AG04450 (cell line): ENCODE measurements around the gene NDUFB10. TPM values are rescaled to one million over a fixed set of nuclear protein-coding genes. Genes with fewer than 3 reads are reported as not detected.

Experiments used
- CTCF ChIA-PET: fragments of 300-600, 350-600 bp; formaldehyde crosslinking; extraction: SDS; loops from one replicate; lab custom pipeline; 2022; ENCODE audit warnings: antibody characterized with exemption, inconsistent platforms; lab: Charles Lee
- POLR2A ChIA-PET: fragments of 350-600 bp; formaldehyde crosslinking; extraction: SDS; loops from one replicate; lab custom pipeline; 2021; ENCODE audit warnings: antibody characterized with exemption, inconsistent platforms; lab: Yijun Ruan, JAX
- DNase-seq: peaks from one replicate; pipeline ENCODE4 v3.0.0-alpha.2; 2011; ENCODE audit warnings: low read depth, low spot score
- H3K27ac ChIP-seq: one replicate; pipeline ENCODE4 v1.5.1; 2012; ENCODE audit warnings: low read depth, low read length, control low read depth
- H3K27me3 ChIP-seq: one replicate; pipeline ENCODE4 v1.6.0; 2012; ENCODE audit warnings: low read length; ENCODE audit not compliant: control insufficient read depth, insufficient read depth
- H3K4me3 ChIP-seq: 2 replicates; pipeline ENCODE4 v1.5.1; 2011; ENCODE audit warnings: mild to moderate bottlenecking, low read depth, low read length, control low read depth
- H3K9me3 ChIP-seq: 2 replicates; pipeline ENCODE4 v1.5.1; 2012; ENCODE audit warnings: low read length; ENCODE audit not compliant: control insufficient read depth, insufficient read depth
- polyA plus RNA-seq: library from polyadenylated mRNA; depleted of rRNA; stranded (reverse); fragments of >200 nt; gene quantifications from 2 replicates; pipeline ENCODE4 v1.2.3, GENCODE V29; 2011
- TF ChIP-seq, protein P1 (sequence below): IDR thresholded peaks from 2 replicates; pipeline ENCODE4 v1.5.1; 2011; ENCODE audit warnings: low read depth, low read length, control low read depth, inconsistent platforms

NDUFB10 gene
- polyA plus RNA-seq, 1 experiment: 126 TPM

DNA sequence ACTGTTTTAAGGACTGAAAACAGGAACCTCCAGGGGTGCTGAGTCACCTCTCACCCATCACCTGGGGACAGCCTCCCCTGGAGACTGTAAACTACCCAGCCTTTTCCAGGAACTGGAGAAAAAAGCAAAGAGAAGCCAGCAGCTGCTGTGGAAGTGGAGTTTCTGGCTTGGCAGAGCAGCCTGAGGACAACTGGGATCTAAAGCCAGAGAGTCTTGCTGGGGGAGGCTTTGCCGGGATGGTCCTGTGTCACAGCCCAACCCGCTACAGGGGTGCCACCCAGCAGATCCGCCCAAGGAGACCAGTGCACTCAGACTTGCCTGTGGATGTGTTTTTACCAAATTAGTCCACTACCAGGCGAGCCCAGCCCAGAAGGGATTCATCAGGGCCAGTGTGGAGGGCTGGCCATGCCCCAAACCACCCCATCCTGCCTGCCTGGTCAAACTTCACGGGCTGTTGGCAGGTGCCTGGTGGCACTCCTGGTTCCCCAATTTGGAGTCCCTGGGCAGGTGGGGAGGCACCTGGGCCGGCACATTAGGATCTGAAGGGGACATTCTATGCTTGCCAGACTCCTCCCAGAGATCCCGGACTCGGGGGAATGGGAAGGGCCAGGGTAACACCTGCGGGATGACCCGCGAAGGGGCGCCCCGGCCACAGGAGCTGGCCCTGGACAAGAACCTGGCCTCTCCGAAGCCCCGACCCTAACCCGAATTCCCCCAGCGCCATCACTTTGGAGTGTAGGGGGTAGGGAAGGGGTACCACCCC, 17.1 kb upstream of the NDUFB10 start:
- ChIA-PET CTCF (interaction anchor here (0.5 to 1.4 kb wide), 3 partner anchors 13 to 200 kb away, joined by 3 to 6 read pairs (median 3); no protein-coding TSS in a partner anchor), POLR2A (interaction anchor here (0.7 to 1.9 kb wide), 3 partner anchors 22 to 263 kb away, joined by 5 to 15 read pairs (median 6); partner anchors contain the start of gene RPS2)
- DNase-seq: no peak
- Histone ChIP-seq H3K4me3 (peak overlapping the region; percentile 88), H3K27ac (no peak overlapping the region), H3K9me3 (no peaks in the 10 kb centered on the region; the same call in 1 of the 2 replicates), H3K27me3 (no peaks in the 10 kb centered on the region)
- TF ChIP-seq, protein P1, sequence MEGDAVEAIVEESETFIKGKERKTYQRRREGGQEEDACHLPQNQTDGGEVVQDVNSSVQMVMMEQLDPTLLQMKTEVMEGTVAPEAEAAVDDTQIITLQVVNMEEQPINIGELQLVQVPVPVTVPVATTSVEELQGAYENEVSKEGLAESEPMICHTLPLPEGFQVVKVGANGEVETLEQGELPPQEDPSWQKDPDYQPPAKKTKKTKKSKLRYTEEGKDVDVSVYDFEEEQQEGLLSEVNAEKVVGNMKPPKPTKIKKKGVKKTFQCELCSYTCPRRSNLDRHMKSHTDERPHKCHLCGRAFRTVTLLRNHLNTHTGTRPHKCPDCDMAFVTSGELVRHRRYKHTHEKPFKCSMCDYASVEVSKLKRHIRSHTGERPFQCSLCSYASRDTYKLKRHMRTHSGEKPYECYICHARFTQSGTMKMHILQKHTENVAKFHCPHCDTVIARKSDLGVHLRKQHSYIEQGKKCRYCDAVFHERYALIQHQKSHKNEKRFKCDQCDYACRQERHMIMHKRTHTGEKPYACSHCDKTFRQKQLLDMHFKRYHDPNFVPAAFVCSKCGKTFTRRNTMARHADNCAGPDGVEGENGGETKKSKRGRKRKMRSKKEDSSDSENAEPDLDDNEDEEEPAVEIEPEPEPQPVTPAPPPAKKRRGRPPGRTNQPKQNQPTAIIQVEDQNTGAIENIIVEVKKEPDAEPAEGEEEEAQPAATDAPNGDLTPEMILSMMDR: no peak

DNA sequence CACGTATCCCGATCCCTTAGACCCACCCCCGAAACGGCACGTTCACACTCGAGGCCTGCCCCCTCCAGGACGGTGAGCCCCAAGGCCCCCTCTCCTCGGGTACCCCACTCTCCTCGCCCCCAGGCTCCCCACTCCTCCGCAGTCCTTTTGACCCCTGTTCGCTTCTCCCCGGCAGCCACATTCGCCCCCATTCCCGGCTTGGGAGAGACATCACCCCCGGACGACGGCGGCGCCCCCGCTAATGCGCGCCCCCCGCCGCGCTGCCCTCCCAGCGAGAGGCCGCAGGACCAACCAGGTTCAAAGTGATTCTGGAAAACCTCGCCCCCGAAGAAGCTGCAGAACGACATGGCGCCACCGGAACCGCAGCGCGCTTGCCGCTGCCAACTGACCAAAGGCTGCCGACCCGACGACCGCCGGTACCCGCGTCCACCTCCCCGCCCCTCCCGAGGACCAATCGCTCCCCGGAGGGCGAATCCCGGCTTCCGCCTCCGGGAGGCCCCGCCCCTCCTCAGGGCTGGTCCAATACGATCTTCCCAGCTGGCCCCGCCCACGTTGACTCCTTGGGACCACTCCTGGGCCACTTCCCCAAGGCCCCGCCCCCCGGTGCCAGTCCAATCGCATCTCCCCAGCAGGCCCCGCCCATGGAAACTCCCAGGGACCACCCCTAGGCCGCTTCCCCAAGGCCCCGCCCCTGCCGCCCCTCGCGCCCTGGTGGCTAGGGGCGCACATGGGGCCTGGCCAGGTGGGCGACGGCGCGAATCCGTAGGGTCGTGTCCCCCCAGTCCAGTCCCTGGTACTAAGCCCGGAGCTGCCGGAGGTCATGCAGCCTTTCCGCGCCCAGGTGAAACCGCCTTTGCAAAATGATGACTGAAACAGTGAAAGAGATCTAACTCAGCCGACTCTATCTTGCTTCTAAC, 16.3 kb upstream of the NDUFB10 start, which contains the start of gene MSRB1:
MSRB1 (minus strand) TSS at position 390 of the 917 bp plus-strand sequence; CDS start at position 347, 43 bp downstream.
- DNase-seq: peak; percentile 94
- no peak within 1 kb of the TSS for H3K27ac ChIP-seq
- TF ChIP-seq, protein P1: no peak
- peak within 1 kb of the TSS; percentile 88 for H3K4me3 ChIP-seq
- no peaks in the 10 kb centered on the region for H3K27me3 ChIP-seq
- POLR2A ChIA-PET: interaction anchor here (0.6 to 1.9 kb wide), 7 partner anchors 9 to 274 kb away, joined by 3 to 15 read pairs (median 5); partner anchors contain the start of gene RPS2
- CTCF ChIA-PET: interaction anchor here (1.2 kb wide), 1 partner anchor 80 kb away, joined by 3 read pairs; no protein-coding TSS in a partner anchor
- no peaks in the 10 kb centered on the region; the same call in 1 of the 2 replicates for H3K9me3 ChIP-seq

- no peaks in the 10 kb centered on the region for H3K27me3 ChIP-seq
- H3K4me3 ChIP-seq: no peak overlapping the region
- ChIA-PET POLR2A (interaction anchor here (1.6 to 1.9 kb wide), 2 partner anchors 13 to 20 kb away, joined by 5 to 6 read pairs; partner anchors contain the start of gene RPS2), CTCF (no interaction called here)
- H3K9me3 ChIP-seq: no peaks in the 10 kb centered on the region; the same call in 1 of the 2 replicates
- TF ChIP-seq, protein P1: no peak
- no peak for DNase-seq
- H3K27ac ChIP-seq: no peak overlapping the region
Observed at GRCh38 chr16:1944612-1945199, 14.6 kb upstream of the NDUFB10 start.

GRCh38 chr16:1945559-1946391, 13.6 kb upstream of the NDUFB10 start:
- H3K27ac ChIP-seq: no peak overlapping the region
- POLR2A ChIA-PET: interaction anchor here (1.6 kb wide), 1 partner anchor 19 kb away, joined by 5 read pairs; the partner anchor contains the start of gene RPS2
- CTCF ChIA-PET: no interaction called here
- H3K4me3 ChIP-seq: no peak overlapping the region
- no peaks in the 10 kb centered on the region for H3K27me3 ChIP-seq
- DNase-seq: no peak
- TF ChIP-seq, protein P1: no peak
- no peaks in the 10 kb centered on the region; the same call in 1 of the 2 replicates for H3K9me3 ChIP-seq
